ENCODE results near the gene KLRF2. TPM values are rescaled to one million over a fixed set of nuclear protein-coding genes. Genes with fewer than 3 reads are reported as not detected.

Gene KLRF2
- polyA plus RNA-seq, 1 donor from 2014 or later, result not detected

DNA sequence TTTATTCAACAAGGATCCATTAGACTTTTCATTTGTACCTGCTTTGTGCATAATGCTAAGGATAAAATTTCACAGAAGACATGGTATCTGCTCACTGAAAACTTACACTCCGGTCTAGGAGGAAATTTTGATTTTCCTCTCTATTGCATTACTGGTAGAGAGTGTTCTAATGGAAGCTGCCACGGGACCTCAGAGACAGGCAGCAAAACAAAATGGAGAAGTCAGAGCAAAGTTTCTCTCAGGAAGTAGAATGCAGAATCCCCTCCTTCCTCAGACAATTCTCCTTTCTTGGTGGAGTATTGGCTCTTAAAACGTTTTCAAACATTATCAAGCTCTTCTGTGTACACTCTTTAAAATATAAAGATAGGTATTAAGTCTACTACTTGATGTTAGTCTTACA, 24.4 kb upstream of the KLRF2 start:
- Histone ChIP-seq H3K27me3 (ENCODE audit: insufficient read depth, low read depth, low read length) (no peaks in the 10 kb centered on the region), H3K9me2 (ENCODE audit: insufficient read depth, low read length) (no peaks in the 10 kb centered on the region), H3K4me2 (ENCODE audit: low read length) (no peak overlapping the region), H3K79me2 (replicated peaks; ENCODE audit: insufficient read depth, low read length) (no peaks in the 10 kb centered on the region), H3K27ac (ENCODE audit: low read length) (no peak overlapping the region), H3K36me3 (ENCODE audit: insufficient read depth, low read length) (no peaks in the 10 kb centered on the region), H4K20me1 (ENCODE audit: insufficient read depth) (no peaks in the 10 kb centered on the region), H2AFZ (ENCODE audit: low read depth, low read length) (no peak overlapping the region), H3K4me3 (ENCODE audit: low read length) (no peak overlapping the region), H3K9ac (ENCODE audit: low read length) (no peak overlapping the region), H3F3A (ENCODE audit: insufficient read depth, low read length, poor library complexity, severe bottlenecking) (no peaks in the 10 kb centered on the region), H3K9me3 (ENCODE audit: low read length) (no peaks in the 10 kb centered on the region)
- TF ChIP-seq RAD21 (conservative IDR thresholded peaks at IDR 0.05) (no peak), EZH2 (IDR thresholded peaks at IDR 0.05; ENCODE audit: borderline replicate concordance, insufficient read depth, low read length, poor library complexity, severe bottlenecking) (no peak)

DNA sequence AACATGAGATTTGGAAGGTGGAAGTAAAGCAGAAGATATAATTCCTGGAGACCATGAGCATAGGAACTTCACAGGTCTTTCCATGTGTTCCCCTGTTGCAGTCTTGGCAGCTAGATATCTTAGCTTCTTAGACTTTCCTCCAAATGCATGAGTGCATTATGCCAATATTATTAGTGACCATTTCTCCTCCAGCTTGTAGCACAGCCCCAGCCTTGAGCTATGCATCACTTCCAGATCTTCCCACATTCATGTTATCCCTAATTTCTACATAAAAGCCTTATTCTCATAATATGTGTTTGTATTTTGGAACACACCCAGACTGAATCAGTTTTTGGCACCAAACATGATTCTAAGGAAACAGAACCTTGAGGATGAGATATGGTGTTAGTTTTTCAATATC, 23.2 kb upstream of the KLRF2 start:
- H3K9me3 ChIP-seq (ENCODE audit: low read length), result peaks cover 2% of the 10 kb centered on the region

More for the DNA sequence above, 23.2 kb upstream of the KLRF2 start:
- Histone ChIP-seq H3K4me2 (ENCODE audit: low read length) (no peak overlapping the region), H3K36me3 (ENCODE audit: insufficient read depth, low read length) (no peaks in the 10 kb centered on the region), H2AFZ (ENCODE audit: low read depth, low read length) (no peak overlapping the region), H3K27ac (ENCODE audit: low read length) (no peak overlapping the region), H4K20me1 (ENCODE audit: insufficient read depth) (no peaks in the 10 kb centered on the region), H3K79me2 (replicated peaks; ENCODE audit: insufficient read depth, low read length) (no peaks in the 10 kb centered on the region), H3K27me3 (ENCODE audit: insufficient read depth, low read depth, low read length) (no peaks in the 10 kb centered on the region), H3K9ac (ENCODE audit: low read length) (no peak overlapping the region), H3K4me3 (ENCODE audit: low read length) (no peak overlapping the region), H3F3A (ENCODE audit: insufficient read depth, low read length, poor library complexity, severe bottlenecking) (no peaks in the 10 kb centered on the region), H3K9me2 (ENCODE audit: insufficient read depth, low read length) (no peaks in the 10 kb centered on the region)
- TF ChIP-seq EP300 (conservative IDR thresholded peaks at IDR 0.05; ENCODE audit: poor library complexity, severe bottlenecking), result no peak
- no peak for TF ChIP-seq EZH2 (IDR thresholded peaks at IDR 0.05; ENCODE audit: borderline replicate concordance, insufficient read depth, low read length, poor library complexity, severe bottlenecking)
- TF ChIP-seq, protein P1, sequence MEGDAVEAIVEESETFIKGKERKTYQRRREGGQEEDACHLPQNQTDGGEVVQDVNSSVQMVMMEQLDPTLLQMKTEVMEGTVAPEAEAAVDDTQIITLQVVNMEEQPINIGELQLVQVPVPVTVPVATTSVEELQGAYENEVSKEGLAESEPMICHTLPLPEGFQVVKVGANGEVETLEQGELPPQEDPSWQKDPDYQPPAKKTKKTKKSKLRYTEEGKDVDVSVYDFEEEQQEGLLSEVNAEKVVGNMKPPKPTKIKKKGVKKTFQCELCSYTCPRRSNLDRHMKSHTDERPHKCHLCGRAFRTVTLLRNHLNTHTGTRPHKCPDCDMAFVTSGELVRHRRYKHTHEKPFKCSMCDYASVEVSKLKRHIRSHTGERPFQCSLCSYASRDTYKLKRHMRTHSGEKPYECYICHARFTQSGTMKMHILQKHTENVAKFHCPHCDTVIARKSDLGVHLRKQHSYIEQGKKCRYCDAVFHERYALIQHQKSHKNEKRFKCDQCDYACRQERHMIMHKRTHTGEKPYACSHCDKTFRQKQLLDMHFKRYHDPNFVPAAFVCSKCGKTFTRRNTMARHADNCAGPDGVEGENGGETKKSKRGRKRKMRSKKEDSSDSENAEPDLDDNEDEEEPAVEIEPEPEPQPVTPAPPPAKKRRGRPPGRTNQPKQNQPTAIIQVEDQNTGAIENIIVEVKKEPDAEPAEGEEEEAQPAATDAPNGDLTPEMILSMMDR (IDR thresholded peaks at IDR 0.05; ENCODE audit: poor library complexity, severe bottlenecking), result no peak
- no peak for TF ChIP-seq SMC3 (conservative IDR thresholded peaks at IDR 0.05; ENCODE audit: poor library complexity)
- TF ChIP-seq, protein P2, sequence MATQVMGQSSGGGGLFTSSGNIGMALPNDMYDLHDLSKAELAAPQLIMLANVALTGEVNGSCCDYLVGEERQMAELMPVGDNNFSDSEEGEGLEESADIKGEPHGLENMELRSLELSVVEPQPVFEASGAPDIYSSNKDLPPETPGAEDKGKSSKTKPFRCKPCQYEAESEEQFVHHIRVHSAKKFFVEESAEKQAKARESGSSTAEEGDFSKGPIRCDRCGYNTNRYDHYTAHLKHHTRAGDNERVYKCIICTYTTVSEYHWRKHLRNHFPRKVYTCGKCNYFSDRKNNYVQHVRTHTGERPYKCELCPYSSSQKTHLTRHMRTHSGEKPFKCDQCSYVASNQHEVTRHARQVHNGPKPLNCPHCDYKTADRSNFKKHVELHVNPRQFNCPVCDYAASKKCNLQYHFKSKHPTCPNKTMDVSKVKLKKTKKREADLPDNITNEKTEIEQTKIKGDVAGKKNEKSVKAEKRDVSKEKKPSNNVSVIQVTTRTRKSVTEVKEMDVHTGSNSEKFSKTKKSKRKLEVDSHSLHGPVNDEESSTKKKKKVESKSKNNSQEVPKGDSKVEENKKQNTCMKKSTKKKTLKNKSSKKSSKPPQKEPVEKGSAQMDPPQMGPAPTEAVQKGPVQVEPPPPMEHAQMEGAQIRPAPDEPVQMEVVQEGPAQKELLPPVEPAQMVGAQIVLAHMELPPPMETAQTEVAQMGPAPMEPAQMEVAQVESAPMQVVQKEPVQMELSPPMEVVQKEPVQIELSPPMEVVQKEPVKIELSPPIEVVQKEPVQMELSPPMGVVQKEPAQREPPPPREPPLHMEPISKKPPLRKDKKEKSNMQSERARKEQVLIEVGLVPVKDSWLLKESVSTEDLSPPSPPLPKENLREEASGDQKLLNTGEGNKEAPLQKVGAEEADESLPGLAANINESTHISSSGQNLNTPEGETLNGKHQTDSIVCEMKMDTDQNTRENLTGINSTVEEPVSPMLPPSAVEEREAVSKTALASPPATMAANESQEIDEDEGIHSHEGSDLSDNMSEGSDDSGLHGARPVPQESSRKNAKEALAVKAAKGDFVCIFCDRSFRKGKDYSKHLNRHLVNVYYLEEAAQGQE (IDR thresholded peaks at IDR 0.05; ENCODE audit: borderline replicate concordance), result no peak
- TF ChIP-seq RAD21 (conservative IDR thresholded peaks at IDR 0.05), result no peak
- no peak for TF ChIP-seq TAF1 (IDR thresholded peaks at IDR 0.05; ENCODE audit: low read depth)
- TF ChIP-seq POLR2AphosphoS5 (IDR thresholded peaks at IDR 0.05), result no peak
- no peak for TF ChIP-seq MXI1 (conservative IDR thresholded peaks at IDR 0.05; ENCODE audit: poor library complexity, severe bottlenecking)
